Measurements from ENCODE around the gene UMAD1. TPM values are rescaled to one million over a fixed set of nuclear protein-coding genes. Genes with fewer than 3 reads are reported as not detected.

The UMAD1 gene
- total and polyA plus RNA-seq, 2 of the 13 experiments (the other 11 are each of a cell fraction or from before 2014, with no cell fraction given): 16.8 to 17.6 TPM

GRCh38 chr7:7662527-7662926 lies 22.0 kb downstream of the UMAD1 start:
- ATAC-seq: no peak

More at GRCh38 chr7:7662527-7662926, 22.0 kb downstream of the UMAD1 start:
- 93% methylated on average over 6 of the region's 6 CpGs for WGBS (ENCODE audit: low lambda C conversion rate)
- Histone ChIP-seq H3K79me2 (ENCODE audit: insufficient read depth, low read length) (peaks cover 7% of the 10 kb centered on the region), H3K27me3 (ENCODE audit: control insufficient read depth in 1 of 2, insufficient read depth in 2 of 2, low read length in 2 of 2) (no peaks in the 10 kb centered on the region), H3K4me3 (replicated peaks in 1 of 3; ENCODE audit: insufficient read depth in 1 of 3, low read depth in 2 of 3, low read length in 3 of 3) (no peak overlapping the region), H4K20me1 (ENCODE audit: insufficient read depth, low read length) (no peaks in the 10 kb centered on the region), H3K27ac (ENCODE audit: extremely low read length, insufficient read depth, low read length) (no peak overlapping the region), H3K9me3 (ENCODE audit: low read length) (no peaks in the 10 kb centered on the region), H3K4me2 (ENCODE audit: low read depth, low read length) (no peak overlapping the region), H3K4me1 (ENCODE audit: insufficient read depth, low read length) (peaks cover 19% of the 10 kb centered on the region), H3K9ac (ENCODE audit: insufficient read depth, low read depth, low read length) (no peak overlapping the region), H3K36me3 (replicated peaks in 1 of 2; ENCODE audit: control insufficient read depth in 1 of 2, insufficient read depth in 2 of 2, low read length in 2 of 2) (no peaks in the 10 kb centered on the region), H2AFZ (ENCODE audit: low read length) (no peak overlapping the region)
- in situ Hi-C loops (cut with HindIII; ENCODE audit: extremely low pct_ligation_motif_present, low pct_unique_long_range_greater_than_20kb): loop anchor here (25.0 kb wide), 1 partner anchor 550 kb away; no protein-coding TSS in a partner anchor
- ChIA-PET CTCF (ENCODE audit: low intra/inter-chr PET ratio, low total read pairs) (no interaction called here), POLR2A (no interaction called here)
- TF ChIP-seq ZNF740 (CRISPR knock-in tag; IDR thresholded peaks at IDR 0.05): no peak
- peak; percentile 35 for TF ChIP-seq YY1 (IDR thresholded peaks at IDR 0.05; ENCODE audit: insufficient read depth, insufficient replicate concordance, low read depth, low read length)
- no peak for TF ChIP-seq KLF6 (CRISPR knock-in tag; IDR thresholded peaks at IDR 0.05)
- peak; percentile 63 for TF ChIP-seq STAG1 (CRISPR knock-in tag; IDR thresholded peaks at IDR 0.05)
- TF ChIP-seq PBX2 (CRISPR knock-in tag; IDR thresholded peaks at IDR 0.05): no peak
- no peak for TF ChIP-seq PAWR (CRISPR knock-in tag; IDR thresholded peaks at IDR 0.05; ENCODE audit: borderline replicate concordance)
- peak; percentile 39 for TF ChIP-seq CTCF (CRISPR knock-in tag; IDR thresholded peaks at IDR 0.05)
- no peak for TF ChIP-seq ZNF737 (CRISPR knock-in tag; IDR thresholded peaks at IDR 0.05; ENCODE audit: borderline replicate concordance)
- no peak for TF ChIP-seq HMG20B (CRISPR knock-in tag; conservative IDR thresholded peaks at IDR 0.05)
- 0 out of 2 replicates have a peak, but pooled peaks have one; percentile 5 for TF ChIP-seq SMC3 (IDR thresholded peaks at IDR 0.05; ENCODE audit: low read length)
- DNase-seq (ENCODE audit: low spot score): no peak
- no TSS peak for BruUV-seq (replicated peaks)
- intact Hi-C loops (cut with micrococcal nuclease; ENCODE audit: unreplicated experiment): no loop called here
- no peak for FAIRE-seq
